GM18502 (cell line): ENCODE results near the gene EXOC1.
"Not testable (repeated sequence)": the region's sequence is repeated elsewhere in the genome, so short reads cannot be mapped to it uniquely, and the experiment has no call there.

Experiments used
- ATAC-seq: cut with Tn5 transposase; IDR thresholded peaks from one replicate; pipeline ENCODE4 v1.9.1; 2021; ENCODE audit warnings: mild to moderate bottlenecking; ENCODE audit not compliant: unreplicated experiment, poor library complexity

Gene EXOC1

GRCh38 chr4:55903577-55903976 lies 50.1 kb downstream of the EXOC1 start:
- no peak for ATAC-seq

GRCh38 chr4:55904576-55904975 lies 51.1 kb downstream of the EXOC1 start:
- ATAC-seq = no peak

- no peak for ATAC-seq
These were observed 52.9 kb downstream of the EXOC1 start for GRCh38 chr4:55906323-55906722.

- no peak for ATAC-seq
These were observed 53.5 kb downstream of the EXOC1 start for GRCh38 chr4:55906989-55907388.

GRCh38 chr4:55907469-55907868 lies 54.0 kb downstream of the EXOC1 start:
- no peak for ATAC-seq

GRCh38 chr4:55910140-55910539 lies 56.7 kb downstream of the EXOC1 start:
- ATAC-seq = no peak

- no peak for ATAC-seq
These were observed 58.8 kb downstream of the EXOC1 start for GRCh38 chr4:55912249-55912648.

GRCh38 chr4:55920571-55920970 lies 67.1 kb downstream of the EXOC1 start:
- no peak for ATAC-seq

GRCh38 chr4:55921093-55921492 lies 67.6 kb downstream of the EXOC1 start:
- ATAC-seq = no peak

GRCh38 chr4:55925241-55925640 lies 71.8 kb downstream of the EXOC1 start:
- ATAC-seq = no peak

- ATAC-seq = no peak
These were observed 73.2 kb downstream of the EXOC1 start for GRCh38 chr4:55926610-55927009.

GRCh38 chr4:55927803-55928437 lies 74.5 kb downstream of the EXOC1 start:
- ATAC-seq = no peak

- ATAC-seq = no peak
These were observed 75.4 kb downstream of the EXOC1 start for GRCh38 chr4:55928846-55929245.

GRCh38 chr4:55931043-55931442 lies 77.6 kb downstream of the EXOC1 start:
- ATAC-seq = no peak

- ATAC-seq = no peak
These were observed 78.4 kb downstream of the EXOC1 start for GRCh38 chr4:55931833-55932232.

- ATAC-seq = no peak
These were observed 79.1 kb downstream of the EXOC1 start for GRCh38 chr4:55932511-55932910.

GRCh38 chr4:55933611-55934010 lies 80.2 kb downstream of the EXOC1 start:
- ATAC-seq = no peak

GRCh38 chr4:55935907-55936306 lies 82.5 kb downstream of the EXOC1 start:
- ATAC-seq = not testable (repeated sequence)

GRCh38 chr4:55938481-55938880 lies 85.0 kb downstream of the EXOC1 start:
- no peak for ATAC-seq

- no peak for ATAC-seq
These were observed 86.0 kb downstream of the EXOC1 start for GRCh38 chr4:55939421-55939820.

GRCh38 chr4:55941881-55942396 lies 88.5 kb downstream of the EXOC1 start:
- ATAC-seq = no peak

- ATAC-seq = peak; percentile 37
These were observed 93.9 kb downstream of the EXOC1 start for GRCh38 chr4:55947254-55947882.
